HUES64 (cell line): ENCODE measurements around the gene NUTF2. TPM values are rescaled to one million over a fixed set of nuclear protein-coding genes. Genes with fewer than 3 reads are reported as not detected.
A peak's percentile ranks its signal among the peaks of the same experiment; 100 is the strongest.

Source experiments
- H3K27ac ChIP-seq: 2 replicates; pipeline ENCODE4 v1.7.0; 2013; ENCODE audit warnings: low read depth, low read length, inconsistent platforms
- H3K27me3 ChIP-seq: 2 replicates; pipeline ENCODE4 v1.6.1; 2013; ENCODE audit warnings: mild to moderate bottlenecking, low read length; ENCODE audit not compliant: insufficient read depth
- H3K36me3 ChIP-seq: 2 replicates; pipeline ENCODE4 v1.6.1; 2013; ENCODE audit warnings: mild to moderate bottlenecking, low read length; ENCODE audit not compliant: insufficient read depth
- H3K4me1 ChIP-seq: 2 replicates; pipeline ENCODE4 v1.6.1; 2013; ENCODE audit warnings: mild to moderate bottlenecking, low read length, moderate library complexity; ENCODE audit not compliant: insufficient read depth
- H3K4me3 ChIP-seq: 2 replicates; pipeline ENCODE4 v1.5.1; 2013; ENCODE audit warnings: mild to moderate bottlenecking, low read length, moderate library complexity
- H3K9ac ChIP-seq: 2 replicates; pipeline ENCODE4 v1.6.1; 2013; ENCODE audit warnings: mild to moderate bottlenecking, low read depth, low read length
- H3K9me3 ChIP-seq: 2 replicates; pipeline ENCODE4 v1.6.1; 2013; ENCODE audit warnings: low read depth, low read length; ENCODE audit not compliant: insufficient read depth
- WGBS: fragments of 150-250, 120-280 bp; methylation state at CpG from one replicate; pipeline ENCODE4 v1.1.7; 2013; ENCODE audit warnings: missing lambda C conversion rate; 5-methylcytosine and 5-hydroxymethylcytosine counted together
- polyA plus RNA-seq, 2 experiments: library from polyadenylated mRNA; stranded (reverse); fragments of 50-300 nt; gene quantifications; one replicate each; pipeline ENCODE4 v1.2.3, GENCODE V29; 2013

NUTF2 gene
- polyA plus RNA-seq (2013, experiment 1 of 2) = 242 TPM
- 239 TPM for polyA plus RNA-seq (2013, experiment 2 of 2)

- H3K4me1 ChIP-seq = peaks cover 29% of the 10 kb centered on the region
Observed at GRCh38 chr16:67846320-67847063, at the start of gene NUTF2. TSS of gene NUTF2 (plus strand) at chr16:67846933. CDS start at chr16:67865131, 18,198 bp downstream.

GRCh38 chr16:67800338-67800926 is 46.3 kb upstream of the NUTF2 start:
- H3K4me3 ChIP-seq = no peak overlapping the region
- H3K9me3 ChIP-seq = no peaks in the 10 kb centered on the region
- no peak overlapping the region for H3K9ac ChIP-seq
- H3K27ac ChIP-seq = no peak overlapping the region
- 85% methylated on average over 7 of the region's 7 CpGs for WGBS
- no peaks in the 10 kb centered on the region for H3K27me3 ChIP-seq
- peaks cover 26% of the 10 kb centered on the region for H3K36me3 ChIP-seq
- peaks cover 4% of the 10 kb centered on the region; the same call in 1 of the 2 replicates for H3K4me1 ChIP-seq

More at GRCh38 chr16:67846320-67847063, at the start of gene NUTF2:
- no peaks in the 10 kb centered on the region for H3K27me3 ChIP-seq
- H3K36me3 ChIP-seq = peaks cover 13% of the 10 kb centered on the region; the same call in 1 of the 2 replicates
- under 1% methylated on average over 57 of the region's 57 CpGs for WGBS
- H3K9me3 ChIP-seq = no peaks in the 10 kb centered on the region
- H3K4me3 ChIP-seq = peak within 1 kb of the TSS; percentile 92
- H3K9ac ChIP-seq = peak within 1 kb of the TSS; percentile 93
- peak within 1 kb of the TSS; percentile 90 for H3K27ac ChIP-seq

GRCh38 chr16:67801241-67801640 is 45.5 kb upstream of the NUTF2 start:
- WGBS = 97% methylated on average over 1 of the region's 1 CpG
- no peaks in the 10 kb centered on the region for H3K27me3 ChIP-seq
- H3K9ac ChIP-seq = no peak overlapping the region
- peaks cover 26% of the 10 kb centered on the region for H3K36me3 ChIP-seq
- H3K27ac ChIP-seq = no peak overlapping the region
- H3K4me1 ChIP-seq = peaks cover 6% of the 10 kb centered on the region; the same call in 1 of the 2 replicates
- H3K9me3 ChIP-seq = no peaks in the 10 kb centered on the region
- H3K4me3 ChIP-seq = no peak overlapping the region

GRCh38 chr16:67801883-67802282 is 44.9 kb upstream of the NUTF2 start:
- Histone ChIP-seq H3K27me3 (no peaks in the 10 kb centered on the region), H3K27ac (no peak overlapping the region), H3K36me3 (peaks cover 26% of the 10 kb centered on the region), H3K4me3 (no peak overlapping the region), H3K9me3 (no peaks in the 10 kb centered on the region), H3K9ac (no peak overlapping the region), H3K4me1 (peaks cover 6% of the 10 kb centered on the region; the same call in 1 of the 2 replicates)
- 100% methylated on average over 2 of the region's 2 CpGs for WGBS

- Histone ChIP-seq H3K27ac (no peak overlapping the region), H3K36me3 (peaks cover 26% of the 10 kb centered on the region), H3K4me3 (no peak overlapping the region), H3K9ac (no peak overlapping the region), H3K27me3 (no peaks in the 10 kb centered on the region), H3K4me1 (peaks cover 9% of the 10 kb centered on the region; the same call in 1 of the 2 replicates), H3K9me3 (no peaks in the 10 kb centered on the region)
- 96% methylated on average over 2 of the region's 3 CpGs for WGBS
Observed at GRCh38 chr16:67803894-67804293, 42.8 kb upstream of the NUTF2 start.

- no peaks in the 10 kb centered on the region for H3K9me3 ChIP-seq
- no peak overlapping the region for H3K9ac ChIP-seq
- no peak overlapping the region for H3K27ac ChIP-seq
- peaks cover 26% of the 10 kb centered on the region for H3K36me3 ChIP-seq
- peaks cover 9% of the 10 kb centered on the region; the same call in 1 of the 2 replicates for H3K4me1 ChIP-seq
- peak overlapping the region; percentile 97 for H3K4me3 ChIP-seq
- no peaks in the 10 kb centered on the region for H3K27me3 ChIP-seq
- 96% methylated on average over 4 of the region's 4 CpGs for WGBS
Observed at GRCh38 chr16:67804853-67805542, 41.7 kb upstream of the NUTF2 start.

- H3K4me1 ChIP-seq = peaks cover 9% of the 10 kb centered on the region; the same call in 1 of the 2 replicates
- H3K4me3 ChIP-seq = peak overlapping the region; percentile 97
- H3K27me3 ChIP-seq = no peaks in the 10 kb centered on the region
- peak overlapping the region; percentile 61 for H3K27ac ChIP-seq
- H3K36me3 ChIP-seq = peaks cover 22% of the 10 kb centered on the region
- WGBS = 2% methylated on average over 26 of the region's 26 CpGs
- peak overlapping the region; percentile 88 for H3K9ac ChIP-seq
- H3K9me3 ChIP-seq = no peaks in the 10 kb centered on the region
Observed at GRCh38 chr16:67805718-67806427, 40.9 kb upstream of the NUTF2 start.

- Histone ChIP-seq H3K27me3 (no peaks in the 10 kb centered on the region), H3K4me3 (peak within 1 kb of the TSS; percentile 97), H3K4me1 (peaks cover 9% of the 10 kb centered on the region; the same call in 1 of the 2 replicates), H3K9ac (peak within 1 kb of the TSS; percentile 88), H3K9me3 (no peaks in the 10 kb centered on the region), H3K27ac (peak within 1 kb of the TSS; percentile 61), H3K36me3 (peaks cover 18% of the 10 kb centered on the region)
- WGBS = under 1% methylated on average over 54 of the region's 54 CpGs
Observed at GRCh38 chr16:67806428-67807147, 40.1 kb upstream of the NUTF2 start, which contains the start of the genes RANBP10 and TSNAXIP1. TSS of gene RANBP10 (minus strand) at chr16:67806560. CDS start at chr16:67806536, 24 bp downstream. TSS of gene TSNAXIP1 (plus strand) at chr16:67806889. CDS start at chr16:67807150, 261 bp downstream.

GRCh38 chr16:67807148-67807682 is 39.5 kb upstream of the NUTF2 start:
- H3K4me1 ChIP-seq = peaks cover 9% of the 10 kb centered on the region; the same call in 1 of the 2 replicates
- WGBS = 34% methylated on average over 24 of the region's 24 CpGs
- H3K9me3 ChIP-seq = no peaks in the 10 kb centered on the region
- 0 out of 2 replicates have a peak overlapping the region, but pooled peaks have one; percentile 54 for H3K27ac ChIP-seq
- peaks cover 13% of the 10 kb centered on the region for H3K36me3 ChIP-seq
- no peaks in the 10 kb centered on the region for H3K27me3 ChIP-seq
- H3K4me3 ChIP-seq = peak overlapping the region; percentile 97
- peak overlapping the region; percentile 31 for H3K9ac ChIP-seq

GRCh38 chr16:67811899-67812298 is 34.8 kb upstream of the NUTF2 start:
- no peak overlapping the region for H3K9ac ChIP-seq
- H3K27me3 ChIP-seq = no peaks in the 10 kb centered on the region
- H3K36me3 ChIP-seq = no peaks in the 10 kb centered on the region
- WGBS = 94% methylated on average over 1 of the region's 1 CpG
- peaks cover 3% of the 10 kb centered on the region; the same call in 1 of the 2 replicates for H3K4me1 ChIP-seq
- H3K27ac ChIP-seq = no peak overlapping the region
- H3K4me3 ChIP-seq = no peak overlapping the region
- H3K9me3 ChIP-seq = no peaks in the 10 kb centered on the region
